B cell (primary cell): ENCODE results near the gene CES3. TPM values are rescaled to one million over a fixed set of nuclear protein-coding genes. Genes with fewer than 3 reads are reported as not detected.

Experiments
- ATAC-seq: fragments of 200-7000 bp; cut with Tn5 transposase; one replicate; pipeline ENCODE4 v1.10.0; 2021; ENCODE audit warnings: low read depth, mild to moderate bottlenecking, moderate number of reproducible peaks, moderate library complexity
- CTCF ChIA-PET: fragments of 350-600 bp; sonication (Branson Sonifier 250); formaldehyde crosslinking; loops from one replicate; lab custom pipeline; 2021; ENCODE audit warnings: antibody characterized with exemption, inconsistent platforms; lab: Charles Lee
- POLR2A ChIA-PET: fragments of 350-600 bp; sonication (Branson Sonifier 250); formaldehyde crosslinking; loops from one replicate; lab custom pipeline; 2021; ENCODE audit warnings: antibody characterized with exemption; lab: Charles Lee
- DNase-seq: peaks from one replicate; pipeline ENCODE4 v3.0.0; 2013
- H2AFZ ChIP-seq: 2 replicates; pipeline ENCODE4 v1.6.1; 2012; ENCODE audit warnings: mild to moderate bottlenecking, low read depth, low read length; ENCODE audit not compliant: insufficient read depth, poor library complexity, severe bottlenecking
- H3K27ac ChIP-seq, 2 donors: 1 replicate in 1 of 2; 2 replicates in 1 of 2; pipeline ENCODE4 v1.5.1; 2012 to 2013; ENCODE audit warnings: low read length in 2 of 2, mild to moderate bottlenecking in 2 of 2, moderate library complexity in 1 of 2
- H3K27me3 ChIP-seq, 4 experiments: fragments of 200-600 bp in 1 of 4; sonication (generic) in 1 of 4; replicated peaks in 1 of 4; 1 replicate in 2 of 4; 2 replicates in 2 of 4; pipeline versions ENCODE4 v1.6.1 to v1.7.0; 2013 to 2016; ENCODE audit warnings: low read length in 3 of 4, mild to moderate bottlenecking in 2 of 4, mixed read lengths in 1 of 4, moderate library complexity in 1 of 4; ENCODE audit not compliant: insufficient read depth in 4 of 4, control insufficient read depth in 3 of 4; ENCODE audit errors: control extremely low read depth in 1 of 4
- H3K36me3 ChIP-seq, 2 experiments: replicated peaks in 1 of 2; 1 replicate in 1 of 2; 2 replicates in 1 of 2; pipeline versions ENCODE4 v1.6.1 to v1.7.1; 2013; ENCODE audit warnings: low read length in 1 of 2; ENCODE audit not compliant: insufficient read depth in 2 of 2, control insufficient read depth in 1 of 2; ENCODE audit errors: control extremely low read depth in 1 of 2, extremely low read depth in 1 of 2
- H3K4me1 ChIP-seq, 2 donors: fragments of 200-600 bp in 1 of 2; sonication (generic) in 1 of 2; 1 replicate in 1 of 2; 2 replicates in 1 of 2; pipeline versions ENCODE4 v1.5.1 to v1.6.1; 2013 to 2017; ENCODE audit warnings: low read length in 2 of 2; ENCODE audit not compliant: control insufficient read depth in 2 of 2, insufficient read depth in 2 of 2
- H3K4me2 ChIP-seq: replicated peaks from 2 replicates; pipeline ENCODE3; 2012; ENCODE audit warnings: mild to moderate bottlenecking, low read depth, low read length; ENCODE audit not compliant: poor library complexity, severe bottlenecking
- H3K4me3 ChIP-seq, 5 experiments: fragments of 200-600 bp in 1 of 5; sonication (generic) in 1 of 5; 1 replicate in 3 of 5; 2 replicates in 2 of 5; pipeline versions ENCODE4 v1.5.1 to v1.7.0; 2011 to 2016; ENCODE audit warnings: low read length in 4 of 5, mild to moderate bottlenecking in 4 of 5, low read depth in 2 of 5, control low read depth in 1 of 5, moderate library complexity in 1 of 5; ENCODE audit not compliant: insufficient read depth in 1 of 5; ENCODE audit errors: control extremely low read depth in 1 of 5, extremely low read depth in 1 of 5
- H3K79me2 ChIP-seq: fragments of 200-600 bp; sonication (generic); one replicate; pipeline ENCODE4 v1.6.0; 2016; ENCODE audit warnings: low read length; ENCODE audit not compliant: control insufficient read depth, insufficient read depth
- H3K9ac ChIP-seq: fragments of 200-600 bp; sonication (generic); 2 replicates; pipeline ENCODE4 v1.6.1; 2017; ENCODE audit warnings: mild to moderate bottlenecking, low read length, moderate library complexity
- H3K9me3 ChIP-seq, 3 donors: one replicate each; pipeline versions ENCODE4 v1.6.1 to v1.7.1; 2013; ENCODE audit warnings: low read length in 2 of 3; ENCODE audit not compliant: control insufficient read depth in 2 of 3, insufficient read depth in 1 of 3; ENCODE audit errors: control extremely low read depth in 1 of 3
- H4K20me1 ChIP-seq: 2 replicates; pipeline ENCODE4 v1.6.0; 2012; ENCODE audit warnings: mild to moderate bottlenecking, low read length; ENCODE audit not compliant: insufficient read depth, control insufficient read depth, poor library complexity, severe bottlenecking
- H3K27ac Mint-ChIP-seq: one replicate; pipeline ENCODE4 v1.8.0; 2021; ENCODE audit warnings: mixed read lengths
- H3K27me3 Mint-ChIP-seq: one replicate; pipeline ENCODE4 v1.8.0; 2021; ENCODE audit warnings: mixed read lengths
- H3K4me1 Mint-ChIP-seq: one replicate; pipeline ENCODE4 v1.8.0; 2021; ENCODE audit warnings: mixed read lengths
- H3K4me3 Mint-ChIP-seq: one replicate; pipeline ENCODE4 v1.8.0; 2021; ENCODE audit warnings: mixed read lengths
- H3K9me3 Mint-ChIP-seq: one replicate; pipeline ENCODE4 v1.8.0; 2022; ENCODE audit warnings: mixed read lengths; ENCODE audit not compliant: insufficient read depth
- EZH2 ChIP-seq: IDR thresholded peaks from 2 replicates; pipeline ENCODE4 v1.6.1; 2012; ENCODE audit warnings: borderline replicate concordance, low read depth, mild to moderate bottlenecking, moderate library complexity, low read length; ENCODE audit not compliant: insufficient read depth, poor library complexity, severe bottlenecking
- WGBS: methylation state at CpG from one replicate; pipeline ENCODE4 v1.1.5; 2013; ENCODE audit warnings: missing lambda C conversion rate; ENCODE audit not compliant: insufficient coverage; 5-methylcytosine and 5-hydroxymethylcytosine counted together
- intact Hi-C: fragments of 100-400 bp; cut with micrococcal nuclease; formaldehyde crosslinking; loops from one replicate; pipeline ENCODE4 v1.10.0; 2022
- polyA plus RNA-seq: library from polyadenylated mRNA; depleted of rRNA; stranded (reverse); fragments of >200 nt; gene quantifications from 2 replicates; pipeline ENCODE4 v1.2.3, GENCODE V29; 2012
- total RNA-seq, 2 donors: library from RNA; stranded (reverse); fragments of 120-200 nt in 1 of 2; gene quantifications; 1 replicate in 1 of 2; 2 replicates in 1 of 2; pipeline versions ENCODE4 v1.2.3 to v1.2.4, GENCODE V29; 2013 to 2022
- TF ChIP-seq, protein P1 (sequence below): fragments of 200-600 bp; IDR thresholded peaks from one replicate; pipeline ENCODE4 v1.8.0; 2022; ENCODE audit warnings: antibody characterized with exemption, mild to moderate bottlenecking

The CES3 gene
- total and polyA plus RNA-seq, 2 donors (not counting 1 experiment from before 2014, with no cell fraction given) = 0.25 to 0.42 TPM

DNA sequence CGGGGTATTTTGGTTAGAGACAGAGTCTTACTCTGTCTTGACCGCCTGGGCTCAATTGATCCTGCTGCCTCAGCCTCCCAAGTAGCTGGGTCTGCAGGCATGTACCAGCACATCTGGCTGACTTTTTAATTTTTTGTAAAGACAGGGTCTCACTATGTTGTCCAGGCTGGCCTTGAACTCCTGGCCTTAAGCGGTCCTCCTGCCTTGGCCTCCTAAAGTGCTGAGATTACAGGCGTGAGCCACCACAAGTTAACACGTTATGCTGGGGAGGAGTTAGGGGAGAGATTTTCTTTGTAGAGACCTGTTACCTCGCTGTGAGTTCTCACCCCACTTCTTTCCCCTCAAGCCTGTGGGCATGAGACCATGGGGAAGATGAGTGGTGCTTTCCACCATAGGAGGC is 25.5 kb downstream of the CES3 start:
- Histone ChIP-seq H3K4me3 (no peak overlapping the region), H2AFZ (no peak overlapping the region), H3K9ac (no peak overlapping the region), H3K27me3 (no peaks in the 10 kb centered on the region), H3K79me2 (no peaks in the 10 kb centered on the region), H3K9me3 (no peaks in the 10 kb centered on the region), H3K4me2 (no peak overlapping the region), H3K27ac (no peak overlapping the region), H3K36me3 (no peaks in the 10 kb centered on the region), H3K4me1 (no peaks in the 10 kb centered on the region), H4K20me1 (no peaks in the 10 kb centered on the region)
- Mint-ChIP-seq H3K27me3 (no peaks in the 10 kb centered on the region), H3K4me1 (no peaks in the 10 kb centered on the region), H3K9me3 (no peaks in the 10 kb centered on the region), H3K27ac (no peak overlapping the region), H3K4me3 (no peak overlapping the region)
- ChIA-PET POLR2A (no interaction called here), CTCF (interaction anchor here (1.7 kb wide), 1 partner anchor 114 kb away, joined by 3 read pairs; no protein-coding TSS in a partner anchor)
- ATAC-seq = no peak
- WGBS = 92% methylated on average over 3 of the region's 6 CpGs
- DNase-seq = no peak
- TF ChIP-seq, protein P1, sequence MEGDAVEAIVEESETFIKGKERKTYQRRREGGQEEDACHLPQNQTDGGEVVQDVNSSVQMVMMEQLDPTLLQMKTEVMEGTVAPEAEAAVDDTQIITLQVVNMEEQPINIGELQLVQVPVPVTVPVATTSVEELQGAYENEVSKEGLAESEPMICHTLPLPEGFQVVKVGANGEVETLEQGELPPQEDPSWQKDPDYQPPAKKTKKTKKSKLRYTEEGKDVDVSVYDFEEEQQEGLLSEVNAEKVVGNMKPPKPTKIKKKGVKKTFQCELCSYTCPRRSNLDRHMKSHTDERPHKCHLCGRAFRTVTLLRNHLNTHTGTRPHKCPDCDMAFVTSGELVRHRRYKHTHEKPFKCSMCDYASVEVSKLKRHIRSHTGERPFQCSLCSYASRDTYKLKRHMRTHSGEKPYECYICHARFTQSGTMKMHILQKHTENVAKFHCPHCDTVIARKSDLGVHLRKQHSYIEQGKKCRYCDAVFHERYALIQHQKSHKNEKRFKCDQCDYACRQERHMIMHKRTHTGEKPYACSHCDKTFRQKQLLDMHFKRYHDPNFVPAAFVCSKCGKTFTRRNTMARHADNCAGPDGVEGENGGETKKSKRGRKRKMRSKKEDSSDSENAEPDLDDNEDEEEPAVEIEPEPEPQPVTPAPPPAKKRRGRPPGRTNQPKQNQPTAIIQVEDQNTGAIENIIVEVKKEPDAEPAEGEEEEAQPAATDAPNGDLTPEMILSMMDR = no peak
- TF ChIP-seq EZH2 = no peak
- intact Hi-C loops = no loop called here

DNA sequence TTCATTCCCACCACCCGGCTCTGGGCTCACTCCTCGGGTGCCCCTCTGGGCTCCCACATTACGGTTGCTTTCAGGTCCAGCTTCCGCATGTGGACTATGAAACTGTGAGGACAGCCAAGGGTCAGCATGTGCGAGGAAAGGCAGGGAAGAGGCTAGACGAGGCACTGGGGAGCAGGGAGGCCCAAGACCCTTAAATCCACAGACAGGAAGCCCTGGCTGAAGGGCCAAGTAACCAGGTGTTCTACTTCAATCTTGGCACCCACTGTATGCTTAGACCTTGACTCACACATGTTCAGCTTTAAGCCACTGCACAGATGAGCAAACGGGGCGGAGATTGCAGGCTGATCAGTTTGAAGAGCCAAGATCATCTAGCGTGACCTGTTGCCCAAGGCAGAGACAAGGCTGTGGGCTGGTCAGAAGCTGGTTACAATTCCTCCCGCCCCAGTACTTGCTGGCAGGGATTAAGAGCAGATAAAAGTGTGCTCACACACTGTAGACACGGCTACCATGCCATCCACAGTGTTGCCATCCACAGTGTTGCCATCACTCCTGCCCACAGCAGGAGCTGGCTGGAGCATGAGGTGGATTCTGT is 27.2 kb downstream of the CES3 start, which contains the start of gene CES4A:
Gene CES4A, plus strand, starts transcription at position 393 of the 592 bp plus-strand sequence. Its CDS starts 184 bp downstream, at position 577.
- no peak for TF ChIP-seq EZH2
- TF ChIP-seq, protein P1 = no peak
- intact Hi-C loops = no loop called here
- Histone ChIP-seq H3K4me2 (no peak within 1 kb of the TSS), H4K20me1 (no peaks in the 10 kb centered on the region), H3K9me3 (no peaks in the 10 kb centered on the region), H3K27me3 (no peaks in the 10 kb centered on the region), H3K36me3 (no peaks in the 10 kb centered on the region), H3K79me2 (no peaks in the 10 kb centered on the region), H3K4me3 (no peak within 1 kb of the TSS), H3K27ac (no peak within 1 kb of the TSS), H2AFZ (no peak within 1 kb of the TSS), H3K9ac (no peak within 1 kb of the TSS), H3K4me1 (no peaks in the 10 kb centered on the region)
- WGBS = 81% methylated on average over 10 of the region's 11 CpGs
- Mint-ChIP-seq H3K9me3 (no peaks in the 10 kb centered on the region), H3K4me3 (no peak within 1 kb of the TSS), H3K27me3 (peaks cover 4% of the 10 kb centered on the region), H3K4me1 (no peaks in the 10 kb centered on the region), H3K27ac (no peak within 1 kb of the TSS)
- DNase-seq (no peak), ATAC-seq (no peak)
- ChIA-PET POLR2A (no interaction called here), CTCF (no interaction called here)
